Hepatocyte (in vitro differentiated cells): ENCODE measurements around the gene ZNF892.

Experiments used
- EZH2 ChIP-seq: fragments of 200-600 bp; sonication (generic); IDR thresholded peaks from 2 replicates; pipeline ENCODE4 v1.6.1; 2016; ENCODE audit warnings: antibody characterized with exemption, mild to moderate bottlenecking, borderline replicate concordance
- TF ChIP-seq, protein P1 (sequence below): fragments of 200-600 bp; sonication (generic); IDR thresholded peaks from 2 replicates; pipeline ENCODE4 v1.5.1; 2016; ENCODE audit warnings: antibody characterized with exemption, mild to moderate bottlenecking; ENCODE audit not compliant: poor library complexity

DNA sequence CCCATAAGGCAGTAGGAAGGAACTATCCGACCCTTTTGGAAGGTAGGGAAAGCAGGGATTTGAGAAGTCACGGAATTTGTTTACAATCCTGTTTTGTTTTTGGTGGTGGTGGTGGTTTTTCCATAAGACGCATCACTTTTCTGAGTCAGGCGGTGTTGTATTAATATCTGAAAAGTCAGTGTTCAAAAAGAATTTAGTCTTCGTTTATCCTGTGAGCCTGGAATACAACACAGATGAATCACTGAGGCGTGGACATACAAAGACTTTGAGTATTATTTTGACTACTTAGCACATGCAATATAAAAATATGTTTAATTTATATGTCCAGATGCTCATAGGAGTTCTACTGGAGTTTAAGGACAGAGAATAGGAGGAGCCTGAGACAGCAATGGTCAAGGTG is 785 bp downstream of the ZNF892 start:
- TF ChIP-seq, protein P1, sequence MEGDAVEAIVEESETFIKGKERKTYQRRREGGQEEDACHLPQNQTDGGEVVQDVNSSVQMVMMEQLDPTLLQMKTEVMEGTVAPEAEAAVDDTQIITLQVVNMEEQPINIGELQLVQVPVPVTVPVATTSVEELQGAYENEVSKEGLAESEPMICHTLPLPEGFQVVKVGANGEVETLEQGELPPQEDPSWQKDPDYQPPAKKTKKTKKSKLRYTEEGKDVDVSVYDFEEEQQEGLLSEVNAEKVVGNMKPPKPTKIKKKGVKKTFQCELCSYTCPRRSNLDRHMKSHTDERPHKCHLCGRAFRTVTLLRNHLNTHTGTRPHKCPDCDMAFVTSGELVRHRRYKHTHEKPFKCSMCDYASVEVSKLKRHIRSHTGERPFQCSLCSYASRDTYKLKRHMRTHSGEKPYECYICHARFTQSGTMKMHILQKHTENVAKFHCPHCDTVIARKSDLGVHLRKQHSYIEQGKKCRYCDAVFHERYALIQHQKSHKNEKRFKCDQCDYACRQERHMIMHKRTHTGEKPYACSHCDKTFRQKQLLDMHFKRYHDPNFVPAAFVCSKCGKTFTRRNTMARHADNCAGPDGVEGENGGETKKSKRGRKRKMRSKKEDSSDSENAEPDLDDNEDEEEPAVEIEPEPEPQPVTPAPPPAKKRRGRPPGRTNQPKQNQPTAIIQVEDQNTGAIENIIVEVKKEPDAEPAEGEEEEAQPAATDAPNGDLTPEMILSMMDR: no peak
- TF ChIP-seq EZH2: no peak
